ENCODE results near the gene PHF23. TPM values are rescaled to one million over a fixed set of nuclear protein-coding genes. Genes with fewer than 3 reads are reported as not detected.

The PHF23 gene
- total and polyA plus RNA-seq, 9 of the 15 experiments (the other 6 are each of a cell fraction or from before 2014, with no cell fraction given) = 7.4 to 87.5 (median 33.7) TPM

DNA sequence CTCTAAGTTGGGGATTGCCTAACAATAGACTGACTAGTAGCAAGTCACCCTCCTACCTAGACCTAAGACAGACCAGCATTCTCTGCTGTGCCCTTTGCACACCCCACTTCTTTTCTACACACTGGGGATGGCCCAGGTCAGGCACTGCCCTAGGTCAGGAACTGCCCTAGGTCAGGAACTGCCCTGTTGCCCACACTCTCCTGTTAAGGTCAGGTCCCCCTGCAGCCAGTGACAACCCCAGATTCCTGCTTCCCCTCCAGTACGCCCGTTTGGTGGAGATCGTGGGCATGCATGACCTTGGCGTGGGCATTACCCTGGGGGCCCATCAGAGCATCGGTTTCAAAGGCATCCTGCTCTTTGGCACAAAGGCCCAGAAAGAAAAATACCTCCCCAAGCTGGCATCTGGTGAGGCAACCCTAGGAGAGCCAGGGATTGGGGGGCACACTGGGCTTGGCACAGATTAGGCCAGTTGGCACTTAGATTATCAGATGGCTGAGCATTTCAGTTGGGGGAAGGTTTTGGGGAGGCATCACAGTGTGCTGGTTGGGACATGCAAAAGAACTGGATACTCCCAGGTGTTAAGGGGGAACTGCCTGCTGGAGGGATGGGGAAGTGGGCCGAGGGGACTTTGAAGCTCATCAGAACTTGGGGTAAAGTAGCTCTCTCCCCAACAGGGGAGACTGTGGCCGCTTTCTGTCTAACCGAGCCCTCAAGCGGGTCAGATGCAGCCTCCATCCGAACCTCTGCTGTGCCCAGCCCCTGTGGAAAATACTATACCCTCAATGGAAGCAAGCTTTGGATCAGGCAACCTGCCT, 17.8 kb downstream of the PHF23 start:
- BruUV-seq (replicated peaks) = no TSS peak
- FAIRE-seq (no peak), DNase-seq (ENCODE audit: extremely low read depth in 1 of 4, low spot score in 3 of 4) (no peak), ATAC-seq (no peak)
- Histone ChIP-seq H3K4me1 (replicated peaks in 1 of 2; ENCODE audit: control insufficient read depth in 2 of 2, insufficient read depth in 2 of 2, low read length in 2 of 2) (peaks cover 26 to 57% of the 10 kb centered on the region in 2 experiments), H4K20me1 (replicated peaks; ENCODE audit: control insufficient read depth, insufficient read depth, low read length) (peaks cover 6% of the 10 kb centered on the region), H3K79me2 (ENCODE audit: control insufficient read depth, insufficient read depth, low read length) (peaks cover 31% of the 10 kb centered on the region), H3K9ac (ENCODE audit: insufficient read depth in 1 of 2, low read depth in 2 of 2, low read length in 2 of 2) (peak overlapping the region in 1 of 2 experiments; percentile 69; a peak in 1 of 4 replicates), H3K27me3 (ENCODE audit: control insufficient read depth in 2 of 2, insufficient read depth in 2 of 2, low read length in 2 of 2) (no peaks in the 10 kb centered on the region), H2AFZ (ENCODE audit: low read depth, low read length) (no peak overlapping the region), H3K27ac (ENCODE audit: extremely low read depth, low read depth, low read length) (peak overlapping the region; percentile 90; the same call in 1 of the 3 replicates), H3K4me2 (ENCODE audit: insufficient read depth, low read length) (peak overlapping the region; percentile 93; the same call in 1 of the 2 replicates), H3K4me3 (peak overlapping the region; percentile 87; the same call in 1 of the 2 replicates), H3K9me1 (ENCODE audit: control insufficient read depth, insufficient read depth, low read length) (peaks cover 6% of the 10 kb centered on the region), H3K9me3 (replicated peaks; ENCODE audit: control insufficient read depth, insufficient read depth, low read depth, low read length) (no peaks in the 10 kb centered on the region), H3K36me3 (ENCODE audit: control insufficient read depth, insufficient read depth, low read length) (peaks cover 60% of the 10 kb centered on the region; the same call in 2 of the 3 replicates)
- intact Hi-C loops (cut with micrococcal nuclease) (no loop called here), in situ Hi-C loops (cut with MboI) (no loop called here)
- POLR2A ChIA-PET = interaction anchor here (0.6 to 7.7 kb wide), 8 partner anchors 9 to 255 kb away, joined by 3 to 73 read pairs (median 4); partner anchors contain the start of genes ACAP1, DVL2, GABARAP and PHF23
- 96% methylated on average over 6 of the region's 10 CpGs for WGBS (ENCODE audit: insufficient coverage, low coverage, missing lambda C conversion rate)
- TF ChIP-seq CCNT2 (IDR thresholded peaks at IDR 0.05; ENCODE audit: borderline replicate concordance, extremely low read depth, insufficient read length, low read depth, low read length) = peak; percentile 18
- 0 out of 2 replicates have a peak, but pooled peaks have one; percentile 6 for TF ChIP-seq MYNN (IDR thresholded peaks at IDR 0.05)
- TF ChIP-seq MYNN (CRISPR knock-in tag; IDR thresholded peaks at IDR 0.05) = no peak
- TF ChIP-seq ZNF197 (CRISPR knock-in tag; IDR thresholded peaks at IDR 0.05; ENCODE audit: low read depth) = no peak
- peak; percentile 7; the same call in 1 of the 2 replicates for TF ChIP-seq RBFOX2 (IDR thresholded peaks at IDR 0.05; ENCODE audit: low read depth, low read length)
- TF ChIP-seq RAD21 (CRISPR knock-in tag; conservative IDR thresholded peaks at IDR 0.05 in 1 of 2, IDR thresholded peaks at IDR 0.05 in 1 of 2) = 0 out of 4 replicates have a peak, but pooled peaks of 1 of the 2 experiments have one; percentile 3
- peak; percentile 49; the same call in 1 of the 2 replicates for TF ChIP-seq POLR2A (conservative IDR thresholded peaks at IDR 0.05)
- TF ChIP-seq, protein P1, sequence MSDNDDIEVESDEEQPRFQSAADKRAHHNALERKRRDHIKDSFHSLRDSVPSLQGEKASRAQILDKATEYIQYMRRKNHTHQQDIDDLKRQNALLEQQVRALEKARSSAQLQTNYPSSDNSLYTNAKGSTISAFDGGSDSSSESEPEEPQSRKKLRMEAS (CRISPR knock-in tag; IDR thresholded peaks at IDR 0.05) = no peak
- CTCF ChIA-PET (ENCODE audit: low intra/inter-chr PET ratio) = no interaction called here

All from K562 (cell line).